H1 (cell line): ENCODE results near the gene USP50. TPM values are rescaled to one million over a fixed set of nuclear protein-coding genes. Genes with fewer than 3 reads are reported as not detected.

Experiments
- MAFK ChIP-seq: IDR thresholded peaks from 2 replicates; pipeline ENCODE4 v1.6.1; 2012; ENCODE audit warnings: low read depth, mild to moderate bottlenecking, improper control_type of control experiment, low read length
- PHF8 ChIP-seq: fragments of 200-600 bp; sonication (generic); conservative IDR thresholded peaks from 2 replicates; pipeline ENCODE4 v1.7.1; 2012; ENCODE audit warnings: low read depth, mild to moderate bottlenecking, inconsistent platforms, low read length, moderate library complexity
- RAD21 ChIP-seq, 2 experiments: IDR thresholded peaks in 1 of 2; conservative IDR thresholded peaks in 1 of 2; 2 replicates each; pipeline ENCODE4 v1.6.1; 2011; ENCODE audit warnings: low read depth in 2 of 2, low read length in 2 of 2, improper control_type of control experiment in 1 of 2, inconsistent platforms in 1 of 2, mild to moderate bottlenecking in 1 of 2, moderate library complexity in 1 of 2
- SIN3A ChIP-seq, 2 experiments: IDR thresholded peaks in 1 of 2; conservative IDR thresholded peaks in 1 of 2; 2 replicates each; pipeline ENCODE4 v1.6.1; 2011 to 2012; ENCODE audit warnings: low read length in 2 of 2, improper control_type of control experiment in 1 of 2, low read depth in 1 of 2, mild to moderate bottlenecking in 1 of 2
- polyA plus RNA-seq, 7 experiments: library from polyadenylated mRNA; depleted of rRNA in 3 of 7; stranded (reverse) in 5 of 7; unstranded in 2 of 7; fragments of >200 nt in 5 of 7; fragments of 200-250 nt in 2 of 7; gene quantifications; 1 replicate in 5 of 7; 2 replicates in 1 of 7; 4 replicates in 1 of 7; pipeline versions ENCODE4 v1.2.1 to v1.2.3, GENCODE V29; 2011 to 2013; ENCODE audit warnings: missing spikeins in 2 of 7, mixed read lengths in 2 of 7
- total RNA-seq: library from RNA; stranded (reverse); fragmentation: NEBNext Ultra II Directional; extraction: Animal tissue kit (Norgen Biotek cat#: 25700); gene quantifications from 2 replicates; pipeline ENCODE4 v1.2.1, GENCODE V29; 2021
- TF ChIP-seq, protein P1 (sequence below): fragments of 300-600 bp; sonication (generic); IDR thresholded peaks from 2 replicates; pipeline ENCODE4 v1.7.1; 2012; ENCODE audit warnings: low read length, moderate library complexity, mild to moderate bottlenecking, inconsistent platforms; ENCODE audit not compliant: insufficient replicate concordance

USP50 gene
- total and polyA plus RNA-seq, 2 of the 8 experiments (the other 6 are each of a cell fraction or from before 2014, with no cell fraction given), result not detected

DNA sequence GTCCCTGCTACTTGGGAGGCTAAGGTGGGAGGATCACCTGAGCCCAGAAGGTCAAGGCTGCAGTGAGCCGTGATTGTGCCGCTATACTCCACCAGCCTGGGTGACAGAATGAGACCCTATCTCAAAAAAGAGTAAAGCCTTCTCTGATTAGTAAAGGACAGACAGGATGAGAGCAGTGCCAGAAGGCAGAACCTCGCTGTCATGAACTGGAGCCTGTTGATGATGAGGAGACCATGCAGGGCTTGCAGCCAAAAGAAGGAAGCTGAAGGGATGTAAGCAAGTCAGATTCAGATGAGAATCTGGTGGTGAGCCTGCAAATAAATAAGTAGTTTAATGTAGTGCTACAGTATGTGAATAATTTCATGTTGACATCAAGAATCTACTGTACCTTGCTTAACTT lies 52.8 kb downstream of the USP50 start (continued):
- TF ChIP-seq MAFK, result no peak
- TF ChIP-seq RAD21 (IDR thresholded peaks at IDR 0.05 in 1 of 2, conservative IDR thresholded peaks at IDR 0.05 in 1 of 2; ENCODE audit: low read depth in 2 of 2, low read length in 2 of 2), result no peak
- TF ChIP-seq SIN3A (conservative IDR thresholded peaks at IDR 0.05 in 1 of 2, IDR thresholded peaks at IDR 0.05 in 1 of 2; ENCODE audit: low read depth in 1 of 2, low read length in 2 of 2), result no peak
- TF ChIP-seq, protein P1, sequence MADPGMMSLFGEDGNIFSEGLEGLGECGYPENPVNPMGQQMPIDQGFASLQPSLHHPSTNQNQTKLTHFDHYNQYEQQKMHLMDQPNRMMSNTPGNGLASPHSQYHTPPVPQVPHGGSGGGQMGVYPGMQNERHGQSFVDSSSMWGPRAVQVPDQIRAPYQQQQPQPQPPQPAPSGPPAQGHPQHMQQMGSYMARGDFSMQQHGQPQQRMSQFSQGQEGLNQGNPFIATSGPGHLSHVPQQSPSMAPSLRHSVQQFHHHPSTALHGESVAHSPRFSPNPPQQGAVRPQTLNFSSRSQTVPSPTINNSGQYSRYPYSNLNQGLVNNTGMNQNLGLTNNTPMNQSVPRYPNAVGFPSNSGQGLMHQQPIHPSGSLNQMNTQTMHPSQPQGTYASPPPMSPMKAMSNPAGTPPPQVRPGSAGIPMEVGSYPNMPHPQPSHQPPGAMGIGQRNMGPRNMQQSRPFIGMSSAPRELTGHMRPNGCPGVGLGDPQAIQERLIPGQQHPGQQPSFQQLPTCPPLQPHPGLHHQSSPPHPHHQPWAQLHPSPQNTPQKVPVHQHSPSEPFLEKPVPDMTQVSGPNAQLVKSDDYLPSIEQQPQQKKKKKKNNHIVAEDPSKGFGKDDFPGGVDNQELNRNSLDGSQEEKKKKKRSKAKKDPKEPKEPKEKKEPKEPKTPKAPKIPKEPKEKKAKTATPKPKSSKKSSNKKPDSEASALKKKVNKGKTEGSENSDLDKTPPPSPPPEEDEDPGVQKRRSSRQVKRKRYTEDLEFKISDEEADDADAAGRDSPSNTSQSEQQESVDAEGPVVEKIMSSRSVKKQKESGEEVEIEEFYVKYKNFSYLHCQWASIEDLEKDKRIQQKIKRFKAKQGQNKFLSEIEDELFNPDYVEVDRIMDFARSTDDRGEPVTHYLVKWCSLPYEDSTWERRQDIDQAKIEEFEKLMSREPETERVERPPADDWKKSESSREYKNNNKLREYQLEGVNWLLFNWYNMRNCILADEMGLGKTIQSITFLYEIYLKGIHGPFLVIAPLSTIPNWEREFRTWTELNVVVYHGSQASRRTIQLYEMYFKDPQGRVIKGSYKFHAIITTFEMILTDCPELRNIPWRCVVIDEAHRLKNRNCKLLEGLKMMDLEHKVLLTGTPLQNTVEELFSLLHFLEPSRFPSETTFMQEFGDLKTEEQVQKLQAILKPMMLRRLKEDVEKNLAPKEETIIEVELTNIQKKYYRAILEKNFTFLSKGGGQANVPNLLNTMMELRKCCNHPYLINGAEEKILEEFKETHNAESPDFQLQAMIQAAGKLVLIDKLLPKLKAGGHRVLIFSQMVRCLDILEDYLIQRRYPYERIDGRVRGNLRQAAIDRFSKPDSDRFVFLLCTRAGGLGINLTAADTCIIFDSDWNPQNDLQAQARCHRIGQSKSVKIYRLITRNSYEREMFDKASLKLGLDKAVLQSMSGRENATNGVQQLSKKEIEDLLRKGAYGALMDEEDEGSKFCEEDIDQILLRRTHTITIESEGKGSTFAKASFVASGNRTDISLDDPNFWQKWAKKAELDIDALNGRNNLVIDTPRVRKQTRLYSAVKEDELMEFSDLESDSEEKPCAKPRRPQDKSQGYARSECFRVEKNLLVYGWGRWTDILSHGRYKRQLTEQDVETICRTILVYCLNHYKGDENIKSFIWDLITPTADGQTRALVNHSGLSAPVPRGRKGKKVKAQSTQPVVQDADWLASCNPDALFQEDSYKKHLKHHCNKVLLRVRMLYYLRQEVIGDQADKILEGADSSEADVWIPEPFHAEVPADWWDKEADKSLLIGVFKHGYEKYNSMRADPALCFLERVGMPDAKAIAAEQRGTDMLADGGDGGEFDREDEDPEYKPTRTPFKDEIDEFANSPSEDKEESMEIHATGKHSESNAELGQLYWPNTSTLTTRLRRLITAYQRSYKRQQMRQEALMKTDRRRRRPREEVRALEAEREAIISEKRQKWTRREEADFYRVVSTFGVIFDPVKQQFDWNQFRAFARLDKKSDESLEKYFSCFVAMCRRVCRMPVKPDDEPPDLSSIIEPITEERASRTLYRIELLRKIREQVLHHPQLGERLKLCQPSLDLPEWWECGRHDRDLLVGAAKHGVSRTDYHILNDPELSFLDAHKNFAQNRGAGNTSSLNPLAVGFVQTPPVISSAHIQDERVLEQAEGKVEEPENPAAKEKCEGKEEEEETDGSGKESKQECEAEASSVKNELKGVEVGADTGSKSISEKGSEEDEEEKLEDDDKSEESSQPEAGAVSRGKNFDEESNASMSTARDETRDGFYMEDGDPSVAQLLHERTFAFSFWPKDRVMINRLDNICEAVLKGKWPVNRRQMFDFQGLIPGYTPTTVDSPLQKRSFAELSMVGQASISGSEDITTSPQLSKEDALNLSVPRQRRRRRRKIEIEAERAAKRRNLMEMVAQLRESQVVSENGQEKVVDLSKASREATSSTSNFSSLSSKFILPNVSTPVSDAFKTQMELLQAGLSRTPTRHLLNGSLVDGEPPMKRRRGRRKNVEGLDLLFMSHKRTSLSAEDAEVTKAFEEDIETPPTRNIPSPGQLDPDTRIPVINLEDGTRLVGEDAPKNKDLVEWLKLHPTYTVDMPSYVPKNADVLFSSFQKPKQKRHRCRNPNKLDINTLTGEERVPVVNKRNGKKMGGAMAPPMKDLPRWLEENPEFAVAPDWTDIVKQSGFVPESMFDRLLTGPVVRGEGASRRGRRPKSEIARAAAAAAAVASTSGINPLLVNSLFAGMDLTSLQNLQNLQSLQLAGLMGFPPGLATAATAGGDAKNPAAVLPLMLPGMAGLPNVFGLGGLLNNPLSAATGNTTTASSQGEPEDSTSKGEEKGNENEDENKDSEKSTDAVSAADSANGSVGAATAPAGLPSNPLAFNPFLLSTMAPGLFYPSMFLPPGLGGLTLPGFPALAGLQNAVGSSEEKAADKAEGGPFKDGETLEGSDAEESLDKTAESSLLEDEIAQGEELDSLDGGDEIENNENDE, result no peak
- TF ChIP-seq PHF8, result no peak
- TF ChIP-seq, all 59 proteins: peak for 0
